NCI-H345 (cell line): ENCODE results near the gene SETD1A.

Source experiments
- DNase-seq: peaks from one replicate; lab custom pipeline; 2025; lab: John Stamatoyannopoulos, UW

The SETD1A gene

DNA sequence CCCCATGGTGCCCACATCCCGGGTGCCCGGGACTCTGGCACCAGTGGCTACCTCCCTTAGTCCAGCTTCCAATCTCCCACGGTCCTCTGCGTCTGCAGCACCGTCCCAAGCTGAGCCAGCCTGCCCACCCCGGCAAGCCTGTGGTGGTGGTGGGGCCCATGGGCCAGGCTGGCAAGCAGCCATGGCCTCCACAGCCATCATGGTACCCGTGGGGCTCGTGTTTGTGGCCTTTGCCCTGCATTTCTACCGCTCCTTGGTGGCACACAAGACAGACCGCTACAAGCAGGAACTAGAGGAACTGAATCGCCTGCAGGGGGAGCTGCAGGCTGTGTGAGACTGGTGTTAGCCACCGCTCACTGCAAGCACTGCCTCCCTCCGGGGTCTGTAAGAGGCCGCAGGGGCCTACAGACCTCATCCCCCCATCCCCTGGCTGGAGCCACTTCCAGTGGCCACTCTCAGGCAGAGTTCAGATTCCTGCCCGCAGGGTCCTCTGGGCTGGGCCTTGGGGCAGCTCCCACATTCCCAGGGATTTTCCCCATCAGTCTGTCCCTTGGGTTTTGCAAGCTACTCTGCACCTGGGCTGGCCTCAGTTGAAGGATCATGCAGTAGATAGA, 3.9 kb upstream of the SETD1A start:
- DNase-seq = peak; percentile 72

DNA sequence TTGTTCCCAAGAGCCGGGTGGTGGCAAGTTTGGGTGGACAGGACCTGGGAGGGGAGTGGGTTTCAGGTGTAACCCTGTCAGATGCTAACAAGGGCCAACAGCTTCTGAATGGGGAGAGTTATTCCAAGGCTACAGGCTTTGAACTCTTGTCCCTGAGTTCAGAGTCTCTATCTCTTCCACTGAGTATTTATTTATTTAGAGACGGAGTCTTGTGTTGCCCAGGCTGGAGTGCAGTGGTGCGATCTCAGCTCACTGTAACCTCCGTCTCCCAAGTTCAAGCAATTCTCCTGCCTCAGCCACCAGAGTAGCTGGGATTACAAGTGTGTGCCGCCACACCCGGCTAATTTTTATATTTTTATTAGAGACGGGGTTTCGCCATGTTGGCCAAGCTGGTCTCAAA, 2.6 kb upstream of the SETD1A start:
- DNase-seq = no peak

DNA sequence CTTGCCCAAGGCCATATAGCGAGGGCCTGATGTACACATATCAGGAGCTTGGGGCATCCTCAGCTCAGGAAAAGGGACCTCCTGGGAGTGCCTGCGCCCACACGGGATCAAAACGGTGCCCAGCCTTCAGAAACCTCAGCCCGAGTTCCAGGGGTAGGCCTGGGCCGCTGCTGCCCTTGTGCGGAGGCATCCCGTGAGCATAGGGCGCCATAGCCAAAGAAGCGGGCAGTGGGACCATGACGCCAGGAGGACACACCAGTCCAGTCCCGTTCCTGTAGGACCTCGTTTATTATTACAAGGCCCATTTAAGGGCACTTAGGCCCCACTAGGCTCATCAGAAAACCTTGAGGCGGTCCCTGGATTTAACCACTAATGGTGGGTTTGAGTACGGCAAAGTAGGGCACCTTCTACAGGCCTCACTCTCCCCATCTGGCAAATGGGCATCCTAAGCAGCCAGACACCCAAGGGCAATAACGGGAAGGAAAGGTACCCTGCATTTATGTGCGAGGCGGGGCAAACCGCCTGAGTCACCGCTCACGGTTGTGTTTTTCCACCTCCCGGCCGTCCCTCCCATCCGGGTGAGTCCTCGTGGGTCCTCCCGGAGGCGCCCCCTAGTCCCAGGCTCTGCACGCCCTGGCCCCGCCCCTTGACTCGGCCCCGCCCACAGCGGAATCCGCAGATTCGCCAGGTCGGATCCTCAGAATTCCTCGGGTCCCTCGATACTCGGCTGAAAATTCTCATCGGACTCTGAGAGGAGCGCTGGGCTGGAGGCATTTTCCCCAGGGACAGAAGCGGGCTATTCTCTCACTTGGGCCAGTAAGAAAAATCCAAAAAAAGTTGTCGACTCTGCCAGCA, 726 bp upstream of the SETD1A start:
- DNase-seq = peak; percentile 80

DNA sequence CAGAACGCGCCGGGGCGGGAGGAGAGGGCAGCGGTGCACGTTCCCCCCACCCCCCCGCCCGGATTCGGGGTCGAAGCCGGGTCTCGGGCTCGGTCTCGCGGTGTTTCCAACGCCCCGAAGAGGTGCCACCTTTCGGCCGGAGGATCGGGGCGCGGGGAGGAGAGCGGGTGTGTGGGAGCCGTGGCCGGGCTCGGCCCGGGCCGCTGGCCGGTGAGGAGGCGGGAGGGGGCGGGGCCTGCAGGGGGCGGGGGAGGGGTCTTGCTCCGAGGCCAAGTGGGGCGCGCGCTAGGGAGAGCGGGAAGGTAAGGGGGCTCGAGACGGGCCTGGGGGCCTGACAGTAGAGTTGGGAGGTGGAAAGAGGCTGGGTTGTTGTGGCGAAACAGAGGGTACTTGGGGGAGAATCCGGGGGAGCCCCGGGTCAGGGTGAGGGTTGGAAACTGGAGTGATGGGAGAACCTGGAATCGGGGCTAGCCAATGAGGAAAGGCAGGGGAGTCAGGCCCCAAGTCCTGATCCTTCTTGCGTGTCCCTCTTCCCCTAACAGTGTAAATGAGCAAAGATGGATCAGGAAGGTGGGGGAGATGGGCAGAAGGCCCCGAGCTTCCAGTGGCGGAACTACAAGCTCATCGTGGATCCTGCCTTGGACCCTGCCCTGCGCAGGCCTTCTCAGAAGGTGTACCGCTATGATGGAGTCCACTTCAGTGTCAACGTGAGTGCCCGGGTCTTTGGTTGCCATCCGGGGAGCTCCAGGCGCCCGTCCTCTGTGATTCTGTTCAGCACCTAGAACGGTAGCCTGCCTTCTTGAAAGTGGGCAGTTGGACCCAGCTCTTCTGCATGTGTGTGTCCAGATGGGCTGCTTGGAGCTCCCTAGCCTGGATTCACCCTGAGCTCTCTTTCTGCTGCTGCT, 873 bp downstream of the SETD1A start:
- DNase-seq = peak; percentile 74

DNA sequence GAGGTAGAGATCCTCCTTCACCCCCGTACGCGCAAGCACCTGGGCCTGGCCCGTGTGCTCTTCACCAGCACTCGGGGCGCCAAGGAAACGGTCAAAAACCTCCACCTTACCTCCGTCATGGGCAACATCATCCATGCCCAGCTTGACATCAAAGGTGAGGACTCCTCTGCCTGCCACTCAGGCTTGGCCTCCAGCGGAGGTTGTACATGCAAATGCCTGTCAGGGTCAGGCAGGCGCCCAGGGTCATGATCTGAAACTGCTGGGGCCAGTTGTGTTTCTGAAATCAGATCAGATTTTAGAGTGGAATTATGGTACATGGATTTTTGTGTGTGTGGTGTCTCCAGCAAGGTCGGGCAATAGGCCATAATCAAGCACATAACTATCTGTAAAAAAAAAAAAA, 3.8 kb downstream of the SETD1A start:
- DNase-seq = no peak

DNA sequence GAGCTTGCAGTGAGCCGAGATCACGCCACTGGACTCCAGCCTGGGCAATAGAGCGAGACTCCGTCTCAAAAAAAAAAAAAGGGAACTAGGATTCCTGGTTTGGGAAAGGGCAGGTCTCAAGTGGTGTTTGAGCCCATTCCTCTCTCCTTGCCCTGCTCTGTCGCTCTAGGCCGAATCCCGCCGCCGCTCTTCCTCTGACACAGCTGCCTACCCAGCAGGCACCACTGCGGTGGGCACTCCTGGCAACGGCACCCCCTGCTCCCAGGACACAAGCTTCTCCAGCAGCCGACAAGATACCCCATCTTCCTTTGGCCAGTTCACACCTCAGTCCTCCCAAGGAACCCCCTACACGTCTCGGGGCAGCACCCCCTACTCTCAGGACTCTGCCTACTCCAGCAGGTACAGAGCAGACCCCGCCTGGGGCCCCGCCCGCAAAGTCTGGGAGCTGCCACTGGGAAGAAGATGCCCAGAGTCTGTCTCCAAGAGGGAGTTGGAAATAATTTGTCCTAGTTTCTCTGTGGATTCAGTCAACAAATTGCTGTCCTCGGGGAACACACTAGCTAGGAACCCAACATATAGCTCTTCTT, 6.5 kb downstream of the SETD1A start:
- DNase-seq = no peak

DNA sequence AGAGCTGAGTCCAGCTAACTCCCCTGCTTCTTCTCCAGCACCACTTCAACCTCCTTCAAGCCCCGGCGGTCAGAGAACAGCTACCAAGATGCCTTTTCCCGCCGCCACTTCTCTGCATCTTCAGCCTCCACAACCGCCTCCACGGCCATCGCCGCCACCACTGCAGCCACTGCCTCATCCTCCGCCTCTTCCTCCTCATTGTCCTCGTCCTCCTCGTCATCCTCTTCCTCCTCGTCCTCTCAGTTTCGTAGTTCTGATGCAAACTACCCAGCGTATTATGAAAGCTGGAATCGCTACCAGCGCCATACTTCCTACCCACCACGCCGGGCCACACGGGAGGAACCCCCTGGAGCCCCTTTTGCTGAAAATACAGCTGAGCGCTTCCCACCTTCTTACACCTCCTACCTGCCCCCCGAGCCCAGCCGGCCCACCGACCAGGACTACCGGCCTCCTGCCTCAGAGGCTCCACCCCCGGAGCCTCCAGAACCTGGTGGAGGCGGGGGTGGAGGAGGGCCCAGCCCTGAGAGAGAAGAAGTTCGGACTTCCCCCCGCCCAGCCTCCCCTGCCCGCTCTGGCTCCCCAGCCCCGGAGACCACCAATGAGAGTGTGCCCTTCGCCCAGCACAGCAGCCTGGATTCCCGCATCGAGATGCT, 7.1 kb downstream of the SETD1A start:
- DNase-seq = no peak

DNA sequence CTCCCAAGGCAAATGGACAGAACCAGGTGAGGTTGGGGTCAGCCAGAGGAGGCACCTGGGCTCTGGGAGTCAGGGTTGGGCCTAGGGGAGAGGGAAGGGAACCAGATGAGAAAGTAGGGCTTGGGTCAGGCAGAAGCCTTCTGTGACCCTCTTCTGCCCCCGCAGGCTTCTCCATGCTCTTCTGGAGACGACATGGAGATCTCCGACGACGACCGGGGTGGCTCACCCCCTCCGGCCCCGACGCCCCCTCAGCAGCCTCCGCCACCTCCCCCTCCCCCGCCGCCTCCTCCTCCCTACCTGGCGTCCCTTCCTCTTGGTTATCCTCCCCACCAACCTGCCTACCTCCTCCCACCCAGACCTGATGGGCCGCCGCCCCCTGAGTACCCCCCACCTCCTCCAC, 7.9 kb downstream of the SETD1A start:
- no peak for DNase-seq

DNA sequence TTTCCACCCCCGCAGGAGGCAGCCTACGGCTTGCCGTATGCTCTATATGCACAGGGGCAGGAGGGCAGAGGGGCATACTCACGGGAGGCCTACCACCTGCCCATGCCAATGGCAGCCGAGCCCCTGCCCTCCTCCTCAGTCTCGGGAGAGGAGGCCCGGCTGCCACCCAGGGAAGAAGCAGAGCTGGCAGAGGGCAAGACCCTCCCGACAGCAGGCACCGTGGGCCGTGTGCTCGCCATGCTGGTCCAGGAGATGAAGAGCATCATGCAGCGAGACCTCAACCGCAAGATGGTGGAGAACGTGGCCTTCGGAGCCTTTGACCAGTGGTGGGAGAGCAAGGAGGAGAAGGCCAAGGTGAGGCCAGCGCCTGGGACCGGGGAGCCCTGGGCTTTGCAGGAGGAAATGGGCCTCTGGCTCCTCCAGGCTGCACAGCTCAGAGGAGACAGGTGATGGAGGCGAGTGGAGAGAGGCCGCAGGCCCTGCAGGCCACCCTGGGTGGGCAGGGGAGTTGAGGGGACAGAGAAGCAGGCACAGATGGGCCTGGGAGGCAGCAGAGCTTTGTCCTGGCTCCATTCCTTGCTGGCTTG, 8.6 kb downstream of the SETD1A start:
- no peak for DNase-seq

DNA sequence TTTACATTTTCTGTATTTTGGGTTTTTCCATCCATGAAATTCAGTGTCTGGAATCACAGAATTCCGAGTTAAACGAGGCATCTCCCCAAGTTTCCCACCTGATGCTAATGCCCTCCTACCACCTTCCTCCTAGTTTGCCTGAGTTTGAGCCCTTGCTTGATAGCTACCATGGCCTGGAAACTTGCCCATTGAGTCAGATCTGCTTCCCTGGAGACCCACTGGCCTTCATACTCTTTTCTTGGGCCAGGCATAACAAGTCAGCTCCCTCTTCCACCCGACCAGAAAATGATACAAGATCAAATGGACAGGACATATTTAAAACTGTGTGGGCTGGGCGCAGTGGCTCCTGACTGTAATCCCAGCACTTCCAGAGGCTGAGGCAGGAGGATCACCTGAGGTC, 10.2 kb downstream of the SETD1A start:
- no peak for DNase-seq

DNA sequence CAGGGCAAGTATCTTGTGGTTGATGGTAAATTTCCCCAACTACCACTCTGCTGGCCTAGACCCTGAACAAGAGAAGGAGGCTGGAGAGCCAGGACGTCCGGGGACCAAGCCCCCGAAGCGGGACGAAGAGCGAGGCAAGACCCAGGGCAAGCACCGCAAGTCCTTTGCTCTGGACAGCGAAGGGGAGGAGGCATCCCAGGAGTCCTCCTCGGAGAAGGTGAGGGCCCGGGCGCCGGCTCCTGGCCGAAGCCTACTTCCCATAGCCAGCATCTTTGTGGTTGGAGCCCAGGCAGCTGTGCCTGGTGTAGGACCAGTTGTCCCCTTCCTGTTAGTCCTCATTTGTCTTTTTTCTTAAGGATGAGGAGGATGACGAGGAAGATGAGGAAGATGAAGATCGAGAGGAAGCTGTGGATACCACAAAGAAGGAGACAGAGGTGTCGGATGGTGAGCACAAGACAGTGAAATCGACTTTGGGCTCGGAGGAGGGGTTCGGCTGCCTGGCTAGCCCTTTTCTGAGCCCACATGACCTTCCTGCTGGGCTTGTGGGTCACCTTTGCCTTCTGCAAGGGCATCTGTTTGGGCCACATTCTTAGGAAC, 11.8 kb downstream of the SETD1A start:
- DNase-seq = no peak

DNA sequence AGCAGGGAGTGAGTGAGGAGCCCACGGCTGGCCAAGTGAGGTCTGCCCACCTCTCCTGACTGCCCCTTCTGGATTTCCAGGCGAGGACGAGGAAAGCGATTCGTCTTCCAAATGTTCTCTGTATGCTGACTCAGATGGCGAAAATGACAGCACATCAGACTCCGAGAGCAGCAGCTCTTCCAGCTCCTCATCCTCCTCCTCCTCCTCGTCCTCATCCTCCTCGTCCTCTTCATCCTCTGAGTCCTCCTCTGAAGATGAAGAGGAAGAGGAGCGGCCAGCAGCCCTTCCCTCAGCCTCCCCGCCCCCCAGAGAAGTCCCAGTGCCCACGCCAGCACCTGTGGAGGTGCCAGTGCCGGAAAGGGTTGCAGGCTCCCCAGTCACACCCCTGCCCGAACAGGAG, 13.7 kb downstream of the SETD1A start:
- DNase-seq = no peak

DNA sequence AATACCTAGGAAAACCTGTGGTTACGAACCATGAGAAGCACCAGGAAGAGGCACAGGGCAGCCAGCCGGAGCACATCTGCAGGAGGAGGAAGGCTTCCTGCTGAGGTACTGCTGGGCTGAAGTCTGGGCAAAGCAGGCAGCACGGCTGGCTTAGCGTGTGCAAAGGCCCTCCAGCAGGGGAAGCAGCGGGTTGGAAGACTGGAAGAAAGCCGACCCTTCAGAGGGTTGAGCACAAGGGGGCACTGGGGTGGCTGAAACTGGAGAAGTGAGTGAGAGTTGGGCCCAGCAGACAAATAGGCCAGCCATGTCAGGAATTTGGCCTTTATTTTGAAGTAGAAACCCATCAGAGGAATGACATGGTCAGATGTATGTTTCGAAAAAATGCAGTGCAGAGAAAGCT, 15.3 kb downstream of the SETD1A start:
- DNase-seq = no peak

DNA sequence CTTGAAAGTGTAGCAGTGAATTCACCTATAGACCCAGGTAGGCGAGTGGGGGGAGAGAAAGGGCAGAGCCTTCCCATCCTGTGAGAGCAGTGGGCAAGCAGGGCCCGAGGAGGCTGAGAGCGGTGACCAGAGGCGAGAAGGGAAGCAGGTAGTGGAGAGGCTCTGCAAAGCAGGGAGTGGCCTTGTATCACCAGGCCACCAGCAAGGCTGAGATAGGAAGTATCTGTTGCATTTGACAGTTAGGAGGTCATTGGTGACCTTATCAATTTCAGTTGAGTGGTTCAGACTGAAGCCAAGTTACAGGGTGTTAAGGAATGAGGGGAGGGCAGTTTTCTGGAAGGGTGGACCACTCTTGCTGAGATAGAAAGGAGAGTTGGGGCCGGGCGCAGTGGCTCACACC, 16.8 kb downstream of the SETD1A start:
- no peak for DNase-seq

DNA sequence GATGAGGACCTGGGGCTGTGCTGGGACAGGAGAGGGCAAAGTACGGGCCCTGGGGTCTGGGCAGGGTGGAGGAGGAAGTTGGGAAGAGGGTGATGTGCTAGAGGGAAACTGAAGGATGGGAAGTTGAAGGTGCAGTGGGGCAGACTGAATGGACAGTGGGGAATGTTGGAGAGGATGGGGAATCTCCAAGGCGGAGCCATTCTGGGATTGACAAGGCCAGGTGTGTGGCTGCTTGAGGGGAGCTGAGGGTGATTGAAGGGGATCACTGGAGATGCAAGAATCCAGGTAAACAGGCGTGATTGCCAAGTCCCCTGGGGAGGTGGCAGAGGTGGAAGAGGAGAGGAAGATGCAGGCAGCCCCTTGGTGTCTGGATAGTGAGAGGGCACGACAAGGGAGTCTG, 18.9 kb downstream of the SETD1A start:
- DNase-seq = no peak

DNA sequence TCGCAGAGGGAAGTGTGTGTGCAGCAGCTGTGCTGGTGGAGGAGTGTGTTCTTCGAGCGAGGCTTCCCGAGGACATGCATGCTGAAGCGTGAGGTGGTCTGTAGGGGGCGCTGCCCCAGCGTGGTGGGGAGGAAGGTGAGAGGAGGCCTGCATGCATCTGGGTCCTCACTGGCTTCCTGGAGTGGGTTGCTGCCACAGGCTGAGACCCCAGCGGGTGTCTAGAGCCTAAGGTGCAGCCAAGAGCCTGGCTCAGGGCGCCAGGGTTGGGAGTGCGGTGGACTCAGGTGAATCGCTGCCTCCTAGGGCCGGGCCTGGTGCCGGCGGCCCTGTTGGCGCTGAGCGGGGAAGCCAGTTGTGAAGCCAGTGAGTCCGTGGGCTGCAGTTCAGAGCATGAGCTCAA, 19.9 kb downstream of the SETD1A start:
- no peak for DNase-seq

DNA sequence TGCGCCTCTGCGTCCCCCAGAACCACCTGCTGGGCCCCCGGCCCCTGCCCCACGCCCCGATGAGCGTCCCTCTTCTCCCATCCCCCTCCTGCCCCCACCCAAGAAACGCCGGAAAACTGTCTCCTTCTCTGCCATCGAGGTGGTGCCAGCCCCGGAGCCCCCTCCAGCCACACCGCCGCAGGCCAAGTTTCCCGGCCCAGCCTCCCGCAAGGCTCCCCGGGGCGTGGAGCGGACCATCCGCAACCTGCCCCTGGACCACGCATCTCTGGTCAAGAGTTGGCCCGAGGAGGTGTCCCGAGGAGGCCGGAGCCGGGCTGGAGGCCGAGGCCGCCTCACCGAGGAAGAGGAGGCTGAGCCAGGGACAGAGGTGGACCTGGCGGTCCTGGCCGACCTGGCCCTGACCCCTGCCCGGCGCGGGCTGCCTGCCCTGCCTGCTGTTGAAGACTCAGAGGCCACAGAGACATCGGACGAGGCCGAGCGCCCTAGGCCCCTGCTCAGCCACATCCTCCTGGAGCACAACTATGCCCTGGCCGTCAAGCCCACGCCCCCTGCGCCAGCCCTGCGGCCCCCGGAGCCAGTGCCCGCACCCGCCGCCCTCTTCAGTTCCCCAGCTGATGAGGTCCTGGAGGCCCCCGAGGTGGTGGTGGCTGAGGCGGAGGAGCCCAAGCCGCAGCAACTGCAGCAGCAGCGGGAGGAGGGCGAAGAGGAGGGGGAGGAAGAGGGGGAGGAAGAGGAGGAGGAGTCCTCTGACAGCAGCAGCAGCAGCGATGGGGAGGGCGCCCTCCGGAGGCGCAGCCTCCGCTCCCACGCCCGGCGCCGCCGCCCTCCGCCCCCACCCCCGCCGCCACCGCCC, 21.8 kb downstream of the SETD1A start:
- DNase-seq = no peak

DNA sequence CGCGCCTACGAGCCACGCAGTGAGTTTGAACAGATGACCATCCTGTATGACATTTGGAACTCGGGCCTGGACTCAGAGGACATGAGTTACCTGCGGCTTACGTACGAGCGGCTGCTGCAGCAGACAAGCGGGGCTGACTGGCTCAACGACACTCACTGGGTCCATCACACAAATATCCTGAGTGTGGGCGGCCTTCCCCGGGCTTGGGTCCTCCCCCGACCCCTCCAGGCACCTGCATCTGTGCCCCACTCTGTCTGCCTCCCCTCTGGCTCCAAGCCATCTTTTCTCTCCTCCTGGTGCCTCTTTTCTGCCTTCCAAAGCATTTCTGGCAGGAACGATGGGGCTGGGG, 22.4 kb downstream of the SETD1A start:
- DNase-seq = no peak

DNA sequence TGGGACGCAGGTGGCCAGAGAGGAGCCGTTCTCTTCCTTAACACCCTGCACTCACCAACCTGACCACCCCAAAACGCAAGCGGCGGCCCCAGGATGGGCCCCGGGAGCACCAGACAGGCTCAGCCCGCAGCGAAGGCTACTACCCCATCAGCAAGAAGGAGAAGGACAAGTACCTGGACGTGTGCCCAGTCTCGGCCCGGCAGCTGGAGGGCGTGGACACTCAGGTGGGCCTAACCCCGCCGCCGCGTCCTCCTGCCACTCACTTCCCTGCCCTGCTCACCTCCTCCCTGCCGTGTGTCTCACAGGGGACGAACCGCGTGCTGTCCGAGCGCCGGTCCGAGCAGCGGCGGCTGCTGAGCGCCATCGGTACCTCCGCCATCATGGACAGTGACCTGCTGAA, 22.9 kb downstream of the SETD1A start:
- DNase-seq = no peak

DNA sequence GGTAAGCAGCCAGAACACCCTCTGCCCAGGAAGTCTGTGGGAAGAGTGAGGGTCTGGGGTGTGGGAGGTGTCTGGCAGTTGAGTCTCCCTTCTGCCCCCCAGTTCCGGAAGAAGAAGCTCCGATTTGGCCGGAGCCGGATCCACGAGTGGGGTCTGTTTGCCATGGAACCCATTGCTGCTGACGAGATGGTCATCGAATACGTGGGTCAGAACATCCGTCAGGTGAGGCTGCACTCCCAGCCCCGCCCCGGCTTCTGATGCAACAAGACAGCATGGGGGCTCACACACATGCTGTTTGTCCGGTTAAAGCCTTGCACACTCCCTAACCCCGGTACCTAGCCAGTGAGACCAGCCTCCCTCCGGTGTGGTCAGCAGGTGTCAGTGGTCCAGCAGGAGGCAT, 23.4 kb downstream of the SETD1A start:
- no peak for DNase-seq
